CD14-positive monocyte (primary cell): ENCODE data around the gene RYK. TPM values are rescaled to one million over a fixed set of nuclear protein-coding genes. Genes with fewer than 3 reads are reported as not detected.

Experiments
- DNase-seq, 3 donors: peaks; one replicate each; pipeline ENCODE4 v3.0.0-alpha.2; 2011 to 2022
- H2AFZ ChIP-seq: 2 replicates; pipeline ENCODE4 v1.6.0; 2012; ENCODE audit warnings: mild to moderate bottlenecking, low read depth, low read length, inconsistent platforms; ENCODE audit not compliant: insufficient read depth, poor library complexity, severe bottlenecking
- H3K27ac ChIP-seq, 2 donors: 1 replicate in 1 of 2; 2 replicates in 1 of 2; pipeline ENCODE4 v1.5.1; 2012 to 2013; ENCODE audit warnings: low read length in 2 of 2, control low read depth in 1 of 2, inconsistent platforms in 1 of 2, low read depth in 1 of 2, mild to moderate bottlenecking in 1 of 2
- H3K27me3 ChIP-seq, 2 donors: one replicate each; pipeline versions ENCODE4 v1.6.0 to v1.6.1; 2011 to 2013; ENCODE audit warnings: low read length in 2 of 2; ENCODE audit not compliant: control insufficient read depth in 2 of 2, insufficient read depth in 2 of 2
- H3K36me3 ChIP-seq, 2 donors: replicated peaks in 1 of 2; 1 replicate in 1 of 2; 2 replicates in 1 of 2; pipeline versions ENCODE4 v1.5.1 to v1.6.1; 2012 to 2013; ENCODE audit warnings: low read length in 2 of 2, control low read depth in 1 of 2, inconsistent platforms in 1 of 2, mild to moderate bottlenecking in 1 of 2; ENCODE audit not compliant: insufficient read depth in 2 of 2, control insufficient read depth in 1 of 2
- H3K4me1 ChIP-seq, 2 donors: 1 replicate in 1 of 2; 2 replicates in 1 of 2; pipeline versions ENCODE4 v1.5.1 to v1.6.1; 2012 to 2013; ENCODE audit warnings: low read length in 2 of 2, control low read depth in 1 of 2, inconsistent platforms in 1 of 2, mild to moderate bottlenecking in 1 of 2, moderate library complexity in 1 of 2; ENCODE audit not compliant: insufficient read depth in 2 of 2, control insufficient read depth in 1 of 2
- H3K4me2 ChIP-seq: replicated peaks from 2 replicates; pipeline ENCODE3; 2012; ENCODE audit warnings: low read length, moderate library complexity, mild to moderate bottlenecking; ENCODE audit not compliant: poor library complexity, severe bottlenecking; ENCODE audit errors: extremely low read depth
- H3K4me3 ChIP-seq, 3 experiments: fragments of 200-600 bp in 1 of 3; sonication (generic) in 1 of 3; replicated peaks in 1 of 3; 1 replicate in 2 of 3; 2 replicates in 1 of 3; pipeline ENCODE4 v1.5.1; 2011 to 2013; ENCODE audit warnings: low read length in 3 of 3, mild to moderate bottlenecking in 3 of 3, control low read depth in 2 of 3, low read depth in 2 of 3, inconsistent platforms in 1 of 3, moderate library complexity in 1 of 3
- H3K79me2 ChIP-seq: 2 replicates; pipeline ENCODE4 v1.6.0; 2012; ENCODE audit warnings: mild to moderate bottlenecking, control low read depth, inconsistent platforms, low read length, moderate library complexity; ENCODE audit not compliant: insufficient read depth
- H3K9ac ChIP-seq: 2 replicates; pipeline ENCODE4 v1.6.0; 2017; ENCODE audit warnings: low read length, mild to moderate bottlenecking; ENCODE audit not compliant: insufficient read depth, poor library complexity, severe bottlenecking
- H3K9me3 ChIP-seq, 2 donors: replicated peaks in 1 of 2; 1 replicate in 1 of 2; 2 replicates in 1 of 2; pipeline versions ENCODE4 v1.5.1 to v1.6.1; 2012 to 2013; ENCODE audit warnings: low read length in 2 of 2, control low read depth in 1 of 2; ENCODE audit not compliant: control insufficient read depth in 1 of 2, insufficient read depth in 1 of 2
- H4K20me1 ChIP-seq: 2 replicates; pipeline ENCODE4 v1.6.0; 2012; ENCODE audit warnings: mild to moderate bottlenecking, low read length, control low read depth, moderate library complexity; ENCODE audit not compliant: insufficient read depth
- H3K27ac Mint-ChIP-seq, 7 donors: one replicate each; pipeline ENCODE4 v1.8.0; 2020; ENCODE audit warnings: mild to moderate bottlenecking in 7 of 7, mixed read lengths in 7 of 7, moderate library complexity in 6 of 7, inconsistent platforms in 2 of 7
- H3K27me3 Mint-ChIP-seq, 3 donors: one replicate each; pipeline ENCODE4 v1.8.0; 2021 to 2022; ENCODE audit warnings: low read depth in 3 of 3, mild to moderate bottlenecking in 3 of 3, mixed read lengths in 3 of 3, moderate library complexity in 3 of 3, inconsistent platforms in 1 of 3
- H3K36me3 Mint-ChIP-seq, 2 donors: one replicate each; pipeline ENCODE4 v1.8.0; 2020; ENCODE audit warnings: mixed read lengths in 2 of 2, inconsistent platforms in 1 of 2, mild to moderate bottlenecking in 1 of 2
- H3K4me1 Mint-ChIP-seq: one replicate; pipeline ENCODE4 v1.8.0; 2020; ENCODE audit warnings: mild to moderate bottlenecking, mixed read lengths
- H3K4me3 Mint-ChIP-seq, 2 donors: one replicate each; pipeline ENCODE4 v1.8.0; 2020; ENCODE audit warnings: mild to moderate bottlenecking in 2 of 2, mixed read lengths in 2 of 2, moderate library complexity in 1 of 2
- H3K9me3 Mint-ChIP-seq, 7 donors: one replicate each; pipeline ENCODE4 v1.8.0; 2020 to 2022; ENCODE audit warnings: mixed read lengths in 7 of 7, mild to moderate bottlenecking in 6 of 7, moderate library complexity in 6 of 7, inconsistent platforms in 2 of 7
- CTCF ChIP-seq: fragments of 200-600 bp; IDR thresholded peaks from one replicate; pipeline ENCODE4 v1.8.0; 2022; ENCODE audit warnings: antibody characterized with exemption, mild to moderate bottlenecking
- WGBS: methylation state at CpG from one replicate; pipeline ENCODE4 v1.1.5; 2013; ENCODE audit warnings: missing lambda C conversion rate; ENCODE audit not compliant: insufficient coverage; 5-methylcytosine and 5-hydroxymethylcytosine counted together
- intact Hi-C, 2 donors: fragments of 100-400 bp; cut with micrococcal nuclease; formaldehyde crosslinking; loops; one replicate each; pipeline versions ENCODE4 v1.15.0 to v1.15.1; 2023
- polyA plus RNA-seq, 3 donors: library from polyadenylated mRNA; depleted of rRNA in 1 of 3; unstranded in 2 of 3; stranded (reverse) in 1 of 3; fragments of 300-500 nt in 2 of 3; fragments of >200 nt in 1 of 3; fragmentation: Illumina TruSeq in 2 of 3; gene quantifications; 1 replicate in 2 of 3; 2 replicates in 1 of 3; pipeline ENCODE4 v1.2.3, GENCODE V29; 2012 to 2021

RYK gene
- polyA plus RNA-seq, 3 donors: 3.5 to 14.2 (median 5.0) TPM

GRCh38 chr3:134282659-134283047, 32.0 kb upstream of the RYK start:
- intact Hi-C loops: no loop called here
- Mint-ChIP-seq H3K27ac (no peak overlapping the region), H3K9me3 (peaks cover 0 to 12% (median 10%) of the 10 kb centered on the region in 7 donors), H3K4me3 (no peak overlapping the region), H3K27me3 (peaks cover 6 to 7% (median 7%) of the 10 kb centered on the region in 3 donors), H3K4me1 (no peaks in the 10 kb centered on the region), H3K36me3 (no peaks in the 10 kb centered on the region)
- WGBS: 93% methylated on average over 5 of the region's 8 CpGs
- no peak for DNase-seq
- H2AFZ ChIP-seq: no peak overlapping the region
- H3K36me3 ChIP-seq: no peaks in the 10 kb centered on the region
- no peak overlapping the region for H3K9ac ChIP-seq
- no peak overlapping the region for H3K4me3 ChIP-seq
- H3K9me3 ChIP-seq: peaks cover 0 to 5% of the 10 kb centered on the region in 2 donors
- no peak overlapping the region for H3K4me2 ChIP-seq
- no peaks in the 10 kb centered on the region for H4K20me1 ChIP-seq
- no peak overlapping the region for H3K27ac ChIP-seq
- TF ChIP-seq CTCF: no peak
- H3K27me3 ChIP-seq: peaks cover 0 to 2% of the 10 kb centered on the region in 2 donors
- H3K79me2 ChIP-seq: no peaks in the 10 kb centered on the region
- H3K4me1 ChIP-seq: no peaks in the 10 kb centered on the region

- Mint-ChIP-seq H3K27me3 (peaks cover 6 to 7% (median 7%) of the 10 kb centered on the region in 3 donors), H3K4me1 (no peaks in the 10 kb centered on the region), H3K27ac (no peak overlapping the region), H3K4me3 (no peak overlapping the region), H3K9me3 (peaks cover 0 to 13% (median 10%) of the 10 kb centered on the region in 7 donors), H3K36me3 (no peaks in the 10 kb centered on the region)
- Histone ChIP-seq H3K9me3 (peaks cover 0 to 5% of the 10 kb centered on the region in 2 donors), H3K4me3 (no peak overlapping the region), H3K4me1 (no peaks in the 10 kb centered on the region), H3K36me3 (no peaks in the 10 kb centered on the region), H3K9ac (no peak overlapping the region), H3K79me2 (no peaks in the 10 kb centered on the region), H3K4me2 (no peak overlapping the region), H2AFZ (no peak overlapping the region), H3K27ac (no peak overlapping the region), H3K27me3 (peaks cover 0 to 2% of the 10 kb centered on the region in 2 donors), H4K20me1 (no peaks in the 10 kb centered on the region)
- no CpG with 5 or more reads among the region's 2 CpGs for WGBS
- intact Hi-C loops: no loop called here
- DNase-seq: no peak
- TF ChIP-seq CTCF: no peak
These were observed 31.4 kb upstream of the RYK start for GRCh38 chr3:134281912-134282658.
